Measurements from ENCODE around the gene TTC31.

The TTC31 gene

DNA sequence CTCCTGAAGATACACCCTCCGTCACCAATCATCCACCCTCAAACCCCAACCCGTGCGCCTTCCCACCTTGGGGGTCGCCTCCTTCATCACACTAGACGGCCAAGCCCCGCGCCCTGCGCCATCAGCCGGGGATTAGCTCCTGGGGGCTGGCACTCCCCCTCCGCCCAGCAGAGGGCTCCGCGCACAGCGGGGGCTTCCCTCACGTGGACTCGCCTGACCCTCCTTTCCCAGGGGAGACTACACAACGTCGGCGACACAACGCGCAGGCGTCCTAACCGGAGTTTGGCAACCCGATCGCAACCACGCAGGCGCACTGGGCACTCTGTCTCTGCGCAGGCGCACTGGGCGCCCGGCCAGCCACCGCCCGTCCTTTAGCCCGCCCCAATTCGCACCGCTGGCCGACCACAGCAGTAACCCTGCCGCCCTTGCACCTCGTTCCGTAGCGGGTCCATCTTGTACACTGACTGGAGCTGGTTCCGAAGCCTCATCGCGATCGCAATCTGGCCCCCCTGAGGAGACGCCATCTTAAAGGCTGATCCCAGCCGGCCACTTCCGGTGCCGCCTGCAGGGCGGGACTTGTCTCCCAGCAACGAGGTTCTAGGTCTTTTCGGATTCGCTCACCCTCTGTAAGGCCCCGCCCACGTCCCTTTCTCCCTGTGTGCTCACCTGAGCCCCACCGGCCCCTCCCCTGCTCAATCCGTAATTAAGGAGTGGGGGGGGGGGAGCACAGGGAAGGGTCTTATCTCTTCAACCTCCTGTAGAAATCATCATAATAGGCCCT, 24.5 kb downstream of the TTC31 start, which contains the start of gene PCGF1:
Gene PCGF1 (minus strand): TSS at position 551 of the 781 bp plus-strand sequence. CDS start 27 bp downstream, at position 524.
- peak; percentile 97 for DNase-seq (ENCODE audit: low spot score)
- TF ChIP-seq, protein P1, sequence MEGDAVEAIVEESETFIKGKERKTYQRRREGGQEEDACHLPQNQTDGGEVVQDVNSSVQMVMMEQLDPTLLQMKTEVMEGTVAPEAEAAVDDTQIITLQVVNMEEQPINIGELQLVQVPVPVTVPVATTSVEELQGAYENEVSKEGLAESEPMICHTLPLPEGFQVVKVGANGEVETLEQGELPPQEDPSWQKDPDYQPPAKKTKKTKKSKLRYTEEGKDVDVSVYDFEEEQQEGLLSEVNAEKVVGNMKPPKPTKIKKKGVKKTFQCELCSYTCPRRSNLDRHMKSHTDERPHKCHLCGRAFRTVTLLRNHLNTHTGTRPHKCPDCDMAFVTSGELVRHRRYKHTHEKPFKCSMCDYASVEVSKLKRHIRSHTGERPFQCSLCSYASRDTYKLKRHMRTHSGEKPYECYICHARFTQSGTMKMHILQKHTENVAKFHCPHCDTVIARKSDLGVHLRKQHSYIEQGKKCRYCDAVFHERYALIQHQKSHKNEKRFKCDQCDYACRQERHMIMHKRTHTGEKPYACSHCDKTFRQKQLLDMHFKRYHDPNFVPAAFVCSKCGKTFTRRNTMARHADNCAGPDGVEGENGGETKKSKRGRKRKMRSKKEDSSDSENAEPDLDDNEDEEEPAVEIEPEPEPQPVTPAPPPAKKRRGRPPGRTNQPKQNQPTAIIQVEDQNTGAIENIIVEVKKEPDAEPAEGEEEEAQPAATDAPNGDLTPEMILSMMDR (IDR thresholded peaks at IDR 0.05; ENCODE audit: extremely low read depth, insufficient read depth, missing control alignments): peak; percentile 68
- in situ Hi-C loops (cut with MboI; ENCODE audit: low pct_unique_long_range_greater_than_20kb, low sequenced_read_pairs, unreplicated experiment): no loop called here

DNA sequence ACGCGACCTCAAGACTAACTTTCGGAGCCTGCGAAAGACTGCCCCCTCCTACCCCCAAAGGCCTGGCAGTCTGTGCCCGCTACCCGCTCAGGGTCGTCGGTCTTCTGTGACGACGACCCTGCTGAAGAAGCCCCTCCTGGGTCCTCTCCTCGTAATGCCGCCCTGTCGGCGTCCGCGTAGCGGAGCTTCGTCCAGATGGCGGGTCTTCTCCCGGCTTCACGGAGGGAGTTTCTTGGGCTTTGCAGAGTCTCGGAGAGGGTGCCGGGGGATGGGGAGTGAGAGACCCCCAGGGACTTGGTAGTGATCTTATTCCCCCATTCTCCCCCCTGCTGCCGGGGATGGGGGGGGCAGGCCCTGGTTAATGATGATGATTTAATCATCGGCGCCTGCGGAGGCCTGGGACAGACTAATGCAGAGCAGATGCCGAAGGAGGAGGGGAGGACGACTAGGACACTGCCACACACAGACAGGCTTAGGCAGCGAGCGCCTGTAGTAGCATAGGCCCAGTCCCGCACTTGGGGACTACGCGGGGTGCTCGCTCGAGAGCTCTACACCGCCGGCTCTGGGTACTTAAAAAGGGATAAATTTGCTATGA, 25.1 kb downstream of the TTC31 start:
- DNase-seq (ENCODE audit: low spot score): peak; percentile 58
- in situ Hi-C loops (cut with MboI; ENCODE audit: low pct_unique_long_range_greater_than_20kb, low sequenced_read_pairs, unreplicated experiment): no loop called here

GRCh38 chr2:74510272-74510671, 27.4 kb downstream of the TTC31 start:
- DNase-seq (ENCODE audit: low spot score): no peak
- in situ Hi-C loops (cut with MboI; ENCODE audit: low pct_unique_long_range_greater_than_20kb, low sequenced_read_pairs, unreplicated experiment): no loop called here
- TF ChIP-seq, protein P1 (IDR thresholded peaks at IDR 0.05; ENCODE audit: extremely low read depth, insufficient read depth, missing control alignments): no peak

More for the DNA sequence above, 25.1 kb downstream of the TTC31 start:
- TF ChIP-seq, protein P1 (IDR thresholded peaks at IDR 0.05; ENCODE audit: extremely low read depth, insufficient read depth, missing control alignments): no peak

- in situ Hi-C loops (cut with MboI; ENCODE audit: low pct_unique_long_range_greater_than_20kb, low sequenced_read_pairs, unreplicated experiment): no loop called here
- DNase-seq (ENCODE audit: low spot score): no peak
- TF ChIP-seq, protein P1 (IDR thresholded peaks at IDR 0.05; ENCODE audit: extremely low read depth, insufficient read depth, missing control alignments): no peak
These were observed 28.5 kb downstream of the TTC31 start for GRCh38 chr2:74511104-74511989.

GRCh38 chr2:74512744-74513604, 30.1 kb downstream of the TTC31 start:
- in situ Hi-C loops (cut with MboI; ENCODE audit: low pct_unique_long_range_greater_than_20kb, low sequenced_read_pairs, unreplicated experiment): no loop called here
- TF ChIP-seq, protein P1 (IDR thresholded peaks at IDR 0.05; ENCODE audit: extremely low read depth, insufficient read depth, missing control alignments): no peak
- DNase-seq (ENCODE audit: low spot score): no peak
